PC-9 (cell line): ENCODE results near the gene GCC2. TPM values are rescaled to one million over a fixed set of nuclear protein-coding genes. Genes with fewer than 3 reads are reported as not detected.

ENCODE experiments used
- Bru-seq: library from RNA; stranded (reverse); fragments of 400-500 nt; gene quantifications from one replicate; lab custom pipeline; 2021; lab: Mats Ljungman, UMichigan
- BruChase-seq, 2 experiments: library from RNA; stranded (reverse); fragments of 400-500 nt; gene quantifications; one replicate each; lab custom pipeline; 2021; lab: Mats Ljungman, UMichigan
- BruUV-seq: library from RNA; stranded (reverse); fragments of 400-500 nt; replicated peaks from 2 replicates; lab custom pipeline; 2021; lab: Mats Ljungman, UMichigan
- CTCF ChIA-PET: fragments of 300-600 bp; sonication (Branson Sonifier 250); formaldehyde crosslinking; loops from one replicate; lab custom pipeline; 2022; ENCODE audit warnings: antibody characterized with exemption; lab: Charles Lee
- POLR2A ChIA-PET: fragments of 300-600 bp; sonication (Branson Sonifier 250); formaldehyde crosslinking; loops from one replicate; lab custom pipeline; 2022; ENCODE audit warnings: antibody characterized with exemption; ENCODE audit not compliant: unreplicated experiment; lab: Charles Lee
- DNase-seq, 2 experiments: peaks; one replicate each; pipeline versions ENCODE4 v3.0.0 to v3.0.0-alpha.2; 2015 to 2022; ENCODE audit warnings: mixed read lengths in 1 of 2
- H2AFZ ChIP-seq: fragments of 200-600 bp; sonication (generic); 2 replicates; pipeline ENCODE4 v1.8.1; 2017; ENCODE audit warnings: antibody characterized with exemption
- H3F3A ChIP-seq: fragments of 200-600 bp; sonication (generic); 2 replicates; pipeline ENCODE4 v1.8.1; 2017; ENCODE audit warnings: antibody characterized with exemption, mild to moderate bottlenecking, low read depth; ENCODE audit not compliant: insufficient read depth
- H3K27ac ChIP-seq: fragments of 200-600 bp; sonication (generic); 2 replicates; pipeline ENCODE4 v1.6.1; 2016; ENCODE audit warnings: mixed run types
- H3K27me3 ChIP-seq: fragments of 200-600 bp; sonication (generic); 2 replicates; pipeline ENCODE4 v1.6.1; 2016; ENCODE audit warnings: low read depth, mixed run types; ENCODE audit not compliant: insufficient read depth
- H3K36me3 ChIP-seq: fragments of 200-600 bp; sonication (generic); 2 replicates; pipeline ENCODE4 v1.6.1; 2016; ENCODE audit warnings: low read depth, mixed run types
- H3K4me1 ChIP-seq: fragments of 200-600 bp; sonication (generic); replicated peaks from 2 replicates; pipeline ENCODE4 v1.6.1; 2016; ENCODE audit warnings: mixed run types; ENCODE audit not compliant: insufficient read depth
- H3K4me2 ChIP-seq: fragments of 200-600 bp; sonication (generic); 2 replicates; pipeline ENCODE4 v1.6.1; 2017; ENCODE audit warnings: mixed run types
- H3K4me3 ChIP-seq: fragments of 200-600 bp; sonication (generic); 2 replicates; pipeline ENCODE4 v1.6.1; 2016; ENCODE audit warnings: mixed run types
- H3K79me2 ChIP-seq: fragments of 200-600 bp; sonication (generic); 2 replicates; pipeline ENCODE4 v1.6.1; 2017; ENCODE audit warnings: low read depth, mixed run types
- H3K9me2 ChIP-seq: fragments of 200-600 bp; sonication (generic); 2 replicates; pipeline ENCODE4 v1.8.1; 2017; ENCODE audit warnings: mild to moderate bottlenecking; ENCODE audit not compliant: insufficient read depth
- H3K9me3 ChIP-seq: fragments of 200-600 bp; sonication (generic); 2 replicates; pipeline ENCODE4 v1.8.1; 2016; ENCODE audit warnings: low read depth; ENCODE audit not compliant: insufficient read depth
- H4K20me1 ChIP-seq: fragments of 200-600 bp; sonication (generic); 2 replicates; pipeline ENCODE4 v1.8.1; 2017; ENCODE audit not compliant: insufficient read depth
- EZH2 ChIP-seq: fragments of 200-600 bp; sonication (generic); IDR thresholded peaks from 2 replicates; pipeline ENCODE4 v1.8.0; 2017; ENCODE audit warnings: antibody characterized with exemption, low read depth
- intact Hi-C: fragments of 100-400 bp; cut with micrococcal nuclease; formaldehyde crosslinking; loops from one replicate; pipeline ENCODE4 v1.10.0; 2022; ENCODE audit not compliant: unreplicated experiment
- long read RNA-seq: library from polyadenylated mRNA; stranded (forward); transcript quantifications from one replicate; pipeline ENCODE4 v2.0.0, GENCODE V29; 2022
- total RNA-seq: library from RNA; stranded (reverse); gene quantifications from 2 replicates; pipeline ENCODE4 v1.2.3, GENCODE V29; 2021
- TF ChIP-seq, protein P1 (sequence below): fragments of 200-600 bp; sonication (generic); conservative IDR thresholded peaks from 2 replicates; pipeline ENCODE4 v1.6.1; 2017; ENCODE audit warnings: mixed run types, antibody characterized with exemption, mild to moderate bottlenecking, moderate library complexity

The GCC2 gene
- total RNA-seq (33.3 and 49.1 TPM in 2 replicates), Bru-seq, nascent RNA (percentile 85 among the genes with signal in this experiment), BruChase-seq, experiment 1, labeled RNA remaining after a 2-hour chase (percentile 89 among the genes with signal in this experiment), BruChase-seq, experiment 2, labeled RNA remaining after a 6-hour chase (percentile 81 among the genes with signal in this experiment)
- long read RNA-seq, full-length matches to known transcripts: 8 of 22 reads
- long read RNA-seq, partial matches to known transcripts: 4 of 22 reads
- long read RNA-seq, other reads (novel, unspliced or antisense): 10 of 22 reads

GRCh38 chr2:108448678-108449409 lies at the start of gene GCC2:
GCC2 (plus strand) TSS chr2:108449206; CDS start chr2:108449275, 69 bp downstream.
- peaks cover 9% of the 10 kb centered on the region for H3K36me3 ChIP-seq

GRCh38 chr2:108399479-108399878 lies 49.5 kb upstream of the GCC2 start:
- Histone ChIP-seq H3K36me3 (no peaks in the 10 kb centered on the region), H3K27ac (no peak overlapping the region), H3K4me3 (no peak overlapping the region), H3K9me2 (no peaks in the 10 kb centered on the region), H3K27me3 (no peaks in the 10 kb centered on the region), H3K79me2 (no peaks in the 10 kb centered on the region), H3K4me2 (no peak overlapping the region), H2AFZ (no peak overlapping the region), H3F3A (no peaks in the 10 kb centered on the region), H3K4me1 (no peaks in the 10 kb centered on the region), H4K20me1 (no peaks in the 10 kb centered on the region), H3K9me3 (peaks cover 4% of the 10 kb centered on the region; the same call in 1 of the 2 replicates)
- intact Hi-C loops: no loop called here
- POLR2A ChIA-PET: no interaction called here
- DNase-seq: no peak
- CTCF ChIA-PET: no interaction called here
- no TSS peak for BruUV-seq
- TF ChIP-seq, protein P1, sequence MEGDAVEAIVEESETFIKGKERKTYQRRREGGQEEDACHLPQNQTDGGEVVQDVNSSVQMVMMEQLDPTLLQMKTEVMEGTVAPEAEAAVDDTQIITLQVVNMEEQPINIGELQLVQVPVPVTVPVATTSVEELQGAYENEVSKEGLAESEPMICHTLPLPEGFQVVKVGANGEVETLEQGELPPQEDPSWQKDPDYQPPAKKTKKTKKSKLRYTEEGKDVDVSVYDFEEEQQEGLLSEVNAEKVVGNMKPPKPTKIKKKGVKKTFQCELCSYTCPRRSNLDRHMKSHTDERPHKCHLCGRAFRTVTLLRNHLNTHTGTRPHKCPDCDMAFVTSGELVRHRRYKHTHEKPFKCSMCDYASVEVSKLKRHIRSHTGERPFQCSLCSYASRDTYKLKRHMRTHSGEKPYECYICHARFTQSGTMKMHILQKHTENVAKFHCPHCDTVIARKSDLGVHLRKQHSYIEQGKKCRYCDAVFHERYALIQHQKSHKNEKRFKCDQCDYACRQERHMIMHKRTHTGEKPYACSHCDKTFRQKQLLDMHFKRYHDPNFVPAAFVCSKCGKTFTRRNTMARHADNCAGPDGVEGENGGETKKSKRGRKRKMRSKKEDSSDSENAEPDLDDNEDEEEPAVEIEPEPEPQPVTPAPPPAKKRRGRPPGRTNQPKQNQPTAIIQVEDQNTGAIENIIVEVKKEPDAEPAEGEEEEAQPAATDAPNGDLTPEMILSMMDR: no peak
- TF ChIP-seq EZH2: no peak

More at GRCh38 chr2:108448678-108449409, at the start of gene GCC2:
- no peaks in the 10 kb centered on the region for H3K27me3 ChIP-seq
- peak within 1 kb of the TSS; percentile 90 for H3K4me3 ChIP-seq
- DNase-seq: peak; percentile 88 to 93
- POLR2A ChIA-PET: interaction anchor here (0.6 to 0.8 kb wide), 3 partner anchors 85 to 317 kb away, joined by 4 read pairs; no protein-coding TSS in a partner anchor
- H3K79me2 ChIP-seq: peaks cover 19% of the 10 kb centered on the region
- no peaks in the 10 kb centered on the region for H3K9me2 ChIP-seq
- no peaks in the 10 kb centered on the region for H3K9me3 ChIP-seq
- peak within 1 kb of the TSS; percentile 62 for H3K27ac ChIP-seq
- no peak for TF ChIP-seq EZH2
- TF ChIP-seq, protein P1: no peak
- H3K4me1 ChIP-seq: peaks cover 18% of the 10 kb centered on the region
- peak within 1 kb of the TSS; percentile 98 for H2AFZ ChIP-seq
- H3K4me2 ChIP-seq: peak within 1 kb of the TSS; percentile 91
- intact Hi-C loops: loop anchor here (2.0 kb wide), 1 partner anchor 98 kb away; no protein-coding TSS in a partner anchor
- TSS peak; percentile 93 for BruUV-seq
- no peaks in the 10 kb centered on the region for H3F3A ChIP-seq
- no peaks in the 10 kb centered on the region for H4K20me1 ChIP-seq
- CTCF ChIA-PET: no interaction called here

DNA sequence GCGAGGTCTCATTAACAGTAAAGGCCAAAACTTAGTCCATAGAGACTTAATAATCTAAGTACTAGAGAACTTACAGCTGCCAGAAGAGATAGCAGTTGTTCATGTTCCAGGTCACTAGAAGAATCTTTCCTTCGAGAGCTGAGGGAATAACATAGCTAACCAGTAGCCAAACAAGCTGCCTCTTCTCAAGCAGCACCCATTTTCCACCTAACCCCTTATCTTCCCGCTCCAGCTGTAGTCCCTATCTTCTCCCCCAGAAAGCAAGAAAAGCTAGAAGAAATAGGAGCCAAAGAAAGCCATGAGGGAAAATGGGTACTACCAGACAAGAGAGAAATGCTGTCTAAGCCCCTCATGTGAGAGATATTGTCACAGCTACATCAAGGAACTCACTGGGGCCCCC lies 47.2 kb upstream of the GCC2 start:
- POLR2A ChIA-PET: no interaction called here
- no peaks in the 10 kb centered on the region for H3K9me2 ChIP-seq
- peaks cover 16% of the 10 kb centered on the region for H3K9me3 ChIP-seq
- H3K36me3 ChIP-seq: no peaks in the 10 kb centered on the region
- DNase-seq: no peak
- H3K4me3 ChIP-seq: no peak overlapping the region
- no peak overlapping the region for H3K27ac ChIP-seq
- no peaks in the 10 kb centered on the region for H3K27me3 ChIP-seq
- no peak overlapping the region for H2AFZ ChIP-seq
- H3K79me2 ChIP-seq: no peaks in the 10 kb centered on the region
- TF ChIP-seq, protein P1: no peak
- no peak for TF ChIP-seq EZH2
- no peaks in the 10 kb centered on the region for H4K20me1 ChIP-seq
- BruUV-seq: no TSS peak
- intact Hi-C loops: no loop called here
- H3K4me2 ChIP-seq: no peak overlapping the region
- CTCF ChIA-PET: no interaction called here
- no peaks in the 10 kb centered on the region for H3K4me1 ChIP-seq
- H3F3A ChIP-seq: no peaks in the 10 kb centered on the region
